Measurements from ENCODE around the gene ZNF564. TPM values are rescaled to one million over a fixed set of nuclear protein-coding genes. Genes with fewer than 3 reads are reported as not detected.

ZNF564 gene
- total and polyA plus RNA-seq, 2 donors (not counting 3 experiments of a cell fraction or from before 2014, with no cell fraction given) = 1.5 to 6.5 TPM

GRCh38 chr19:12521996-12522395 lies 29.3 kb downstream of the ZNF564 start:
- peaks cover 23% of the 10 kb centered on the region for H3K9me3 ChIP-seq (replicated peaks; ENCODE audit: control insufficient read depth, insufficient read depth, low read length)
- no peak for FAIRE-seq
- dilution Hi-C loops (cut with MboI; ENCODE audit: extremely low pct_ligation_motif_present, low sequenced_read_pairs) = no loop called here

GRCh38 chr19:12513531-12514061 lies 37.7 kb downstream of the ZNF564 start:
- no TSS peak for BruUV-seq (replicated peaks)
- Histone ChIP-seq H3K79me2 (ENCODE audit: control insufficient read depth, insufficient read depth, low read length) (no peaks in the 10 kb centered on the region), H3K36me3 (ENCODE audit: control insufficient read depth in 2 of 2, extremely low read depth in 1 of 2, insufficient read depth in 2 of 2, low read length in 2 of 2) (no peaks in the 10 kb centered on the region), H3K9me3 (replicated peaks; ENCODE audit: control insufficient read depth, insufficient read depth, low read length) (no peaks in the 10 kb centered on the region), H3K9ac (replicated peaks; ENCODE audit: extremely low read depth, insufficient read depth, low read length) (no peak overlapping the region), H3K27me3 (ENCODE audit: control insufficient read depth in 2 of 2, insufficient read depth in 2 of 2, low read length in 2 of 2) (no peaks in the 10 kb centered on the region), H3K4me3 (replicated peaks in 1 of 3; ENCODE audit: insufficient read depth in 1 of 3, low read depth in 1 of 3, low read length in 3 of 3) (no peak overlapping the region), H3K9me1 (replicated peaks; ENCODE audit: control insufficient read depth, extremely low read depth, insufficient read depth, low read length) (no peaks in the 10 kb centered on the region), H3K4me2 (ENCODE audit: insufficient read depth, low read length) (no peak overlapping the region), H3K27ac (ENCODE audit: insufficient read depth, low read depth, low read length) (no peak overlapping the region), H3K4me1 (ENCODE audit: control insufficient read depth, extremely low read depth, insufficient read depth, low read length) (no peaks in the 10 kb centered on the region), H4K20me1 (replicated peaks; ENCODE audit: control insufficient read depth, extremely low read depth, insufficient read depth, low read length) (no peaks in the 10 kb centered on the region), H2AFZ (ENCODE audit: low read depth, low read length) (no peak overlapping the region)
- FAIRE-seq (no peak), DNase-seq (ENCODE audit: low read depth, low spot score) (no peak)
- dilution Hi-C loops (cut with MboI; ENCODE audit: extremely low pct_ligation_motif_present, low sequenced_read_pairs) = no loop called here
- ChIA-PET POLR2A (no interaction called here), CTCF (interaction anchor here (1.4 kb wide), 1 partner anchor 11 kb away, joined by 3 read pairs; no protein-coding TSS in a partner anchor)
- TF ChIP-seq POLR2AphosphoS5 (IDR thresholded peaks at IDR 0.05; ENCODE audit: insufficient read depth, low read depth, low read length) (no peak), EZH2 (IDR thresholded peaks at IDR 0.05; ENCODE audit: borderline replicate concordance, low read depth, low read length, severe bottlenecking) (no peak), MYC (IDR thresholded peaks at IDR 0.05; ENCODE audit: low read depth, low read length) (no peak)
- intact Hi-C loops (cut with micrococcal nuclease) = no loop called here

More at GRCh38 chr19:12521996-12522395, 29.3 kb downstream of the ZNF564 start:
- no peaks in the 10 kb centered on the region for H3K4me1 ChIP-seq (ENCODE audit: control insufficient read depth, extremely low read depth, insufficient read depth, low read length)
- no peak overlapping the region for H2AFZ ChIP-seq (ENCODE audit: low read depth, low read length)
- H3K27ac ChIP-seq (ENCODE audit: insufficient read depth, low read depth, low read length) = no peak overlapping the region
- H3K9me1 ChIP-seq (replicated peaks; ENCODE audit: control insufficient read depth, extremely low read depth, insufficient read depth, low read length) = no peaks in the 10 kb centered on the region
- H3K79me2 ChIP-seq (ENCODE audit: control insufficient read depth, insufficient read depth, low read length) = no peaks in the 10 kb centered on the region
- H3K27me3 ChIP-seq (ENCODE audit: control insufficient read depth in 2 of 2, insufficient read depth in 2 of 2, low read length in 2 of 2) = no peaks in the 10 kb centered on the region
- TF ChIP-seq GATA2 (IDR thresholded peaks at IDR 0.05; ENCODE audit: insufficient read depth, insufficient read length, low read depth, low read length) (no peak), CTCF (IDR thresholded peaks at IDR 0.05; ENCODE audit: extremely low read depth in 1 of 2, insufficient read depth in 1 of 2, low read depth in 1 of 2, low read length in 2 of 2) (peak in 1 of 2 donors; percentile 12)
- BruUV-seq (replicated peaks) = no TSS peak
- intact Hi-C loops (cut with micrococcal nuclease) = no loop called here
- POLR2A ChIA-PET = no interaction called here
- no peaks in the 10 kb centered on the region for H4K20me1 ChIP-seq (replicated peaks; ENCODE audit: control insufficient read depth, extremely low read depth, insufficient read depth, low read length)
- H3K36me3 ChIP-seq (ENCODE audit: control insufficient read depth in 2 of 2, extremely low read depth in 1 of 2, insufficient read depth in 2 of 2, low read length in 2 of 2) = peaks cover 7 to 8% of the 10 kb centered on the region in 2 experiments
- DNase-seq (ENCODE audit: low read depth, low spot score) = no peak
- no peak overlapping the region for H3K9ac ChIP-seq (replicated peaks; ENCODE audit: extremely low read depth, insufficient read depth, low read length)
- no peak overlapping the region for H3K4me2 ChIP-seq (ENCODE audit: insufficient read depth, low read length)
- no peak overlapping the region for H3K4me3 ChIP-seq (replicated peaks in 1 of 3; ENCODE audit: insufficient read depth in 1 of 3, low read depth in 1 of 3, low read length in 3 of 3)
- CTCF ChIA-PET = no interaction called here

Measured in endothelial cell of umbilical vein (primary cell).